Endothelial cell of umbilical vein (primary cell): ENCODE data around the gene KHDC3L. TPM values are rescaled to one million over a fixed set of nuclear protein-coding genes. Genes with fewer than 3 reads are reported as not detected.

Experiments
- BruUV-seq: library from RNA; stranded (reverse); fragments of 400-500 nt; replicated peaks from 2 replicates; lab custom pipeline; 2021; lab: Mats Ljungman, UMichigan
- CTCF ChIA-PET: fragments of 300-600, 350-600 bp; sonication (Branson Sonifier 250); formaldehyde crosslinking; loops from one replicate; lab custom pipeline; 2021; ENCODE audit warnings: antibody characterized with exemption, inconsistent platforms; lab: Charles Lee
- POLR2A ChIA-PET: fragments of 300-600, 350-600 bp; sonication (Branson Sonifier 250); formaldehyde crosslinking; loops from one replicate; lab custom pipeline; 2021; ENCODE audit warnings: antibody characterized with exemption, inconsistent platforms; lab: Charles Lee
- DNase-seq: peaks from one replicate; pipeline ENCODE4 v3.0.0-alpha.2; 2011; ENCODE audit warnings: low read depth, low spot score
- FAIRE-seq: peaks from 2 replicates; lab custom pipeline; 2011; peaks lifted over from hg19 to GRCh38; lab: Jason Lieb, UNC
- H2AFZ ChIP-seq: 2 replicates; pipeline ENCODE4 v1.6.0; 2012; ENCODE audit warnings: low read depth, low read length, control low read depth, inconsistent platforms
- H3K27ac ChIP-seq: 2 replicates; pipeline ENCODE4 v1.5.1; 2011; ENCODE audit warnings: low read depth, mild to moderate bottlenecking, control low read depth, low read length, moderate library complexity; ENCODE audit not compliant: insufficient read depth
- H3K27me3 ChIP-seq, 2 experiments: 2 replicates each; pipeline versions ENCODE4 v1.6.0 to v1.6.1; 2011; ENCODE audit warnings: low read length in 2 of 2, mixed read lengths in 1 of 2; ENCODE audit not compliant: control insufficient read depth in 2 of 2, insufficient read depth in 2 of 2
- H3K36me3 ChIP-seq, 2 experiments: 2 replicates in 1 of 2; 3 replicates in 1 of 2; pipeline ENCODE4 v1.5.1; 2011; ENCODE audit warnings: low read length in 2 of 2, mild to moderate bottlenecking in 1 of 2, moderate library complexity in 1 of 2; ENCODE audit not compliant: control insufficient read depth in 2 of 2, insufficient read depth in 2 of 2; ENCODE audit errors: extremely low read depth in 1 of 2
- H3K4me1 ChIP-seq: 3 replicates; pipeline ENCODE4 v1.5.1; 2011; ENCODE audit warnings: mild to moderate bottlenecking, low read length; ENCODE audit not compliant: control insufficient read depth, insufficient read depth; ENCODE audit errors: extremely low read depth
- H3K4me2 ChIP-seq: 2 replicates; pipeline ENCODE4 v1.6.1; 2011; ENCODE audit warnings: low read length, control low read depth, mixed read lengths; ENCODE audit not compliant: insufficient read depth
- H3K4me3 ChIP-seq, 3 experiments: fragments of 200-600 bp in 1 of 3; sonication (generic), shearing (Covaris generic) in 1 of 3; replicated peaks in 1 of 3; 2 replicates each; pipeline ENCODE4 v1.5.1; 2011 to 2016; ENCODE audit warnings: control low read depth in 3 of 3, low read length in 3 of 3, mild to moderate bottlenecking in 2 of 3, inconsistent platforms in 1 of 3, low read depth in 1 of 3, moderate library complexity in 1 of 3; ENCODE audit not compliant: insufficient read depth in 1 of 3
- H3K79me2 ChIP-seq: 2 replicates; pipeline ENCODE4 v1.6.0; 2012; ENCODE audit warnings: low read length, inconsistent platforms; ENCODE audit not compliant: control insufficient read depth, insufficient read depth
- H3K9ac ChIP-seq: replicated peaks from 2 replicates; pipeline ENCODE3; 2011; ENCODE audit warnings: low read length, control low read depth; ENCODE audit not compliant: insufficient read depth; ENCODE audit errors: extremely low read depth
- H3K9me1 ChIP-seq: replicated peaks from 3 replicates; pipeline ENCODE4 v1.6.0; 2011; ENCODE audit warnings: mild to moderate bottlenecking, low read length; ENCODE audit not compliant: control insufficient read depth, insufficient read depth; ENCODE audit errors: extremely low read depth
- H3K9me3 ChIP-seq: replicated peaks from 2 replicates; pipeline ENCODE4 v1.5.1; 2012; ENCODE audit warnings: low read length, inconsistent platforms; ENCODE audit not compliant: control insufficient read depth, insufficient read depth
- H4K20me1 ChIP-seq: replicated peaks from 2 replicates; pipeline ENCODE3; 2011; ENCODE audit warnings: mild to moderate bottlenecking, low read length; ENCODE audit not compliant: control insufficient read depth, insufficient read depth; ENCODE audit errors: extremely low read depth
- CTCF ChIP-seq, 2 donors: IDR thresholded peaks; 1 replicate in 1 of 2; 2 replicates in 1 of 2; pipeline ENCODE4 v1.5.1; 2011; ENCODE audit warnings: low read length in 2 of 2, mild to moderate bottlenecking in 2 of 2, moderate library complexity in 2 of 2, control low read depth in 1 of 2, inconsistent platforms in 1 of 2, low read depth in 1 of 2; ENCODE audit not compliant: insufficient read depth in 1 of 2; ENCODE audit errors: extremely low read depth in 1 of 2
- EZH2 ChIP-seq: IDR thresholded peaks from 2 replicates; pipeline ENCODE4 v1.6.1; 2012; ENCODE audit warnings: borderline replicate concordance, low read depth, mild to moderate bottlenecking, moderate library complexity, low read length, inconsistent platforms; ENCODE audit not compliant: severe bottlenecking
- FOS ChIP-seq: IDR thresholded peaks from 2 replicates; pipeline ENCODE4 v1.6.1; 2011; ENCODE audit warnings: mild to moderate bottlenecking, low read length, moderate library complexity, borderline replicate concordance; ENCODE audit not compliant: insufficient read depth
- GATA2 ChIP-seq: IDR thresholded peaks from 2 replicates; pipeline ENCODE4 v1.7.0; 2011; ENCODE audit warnings: low read depth, mild to moderate bottlenecking, moderate library complexity, mixed read lengths, low read length; ENCODE audit not compliant: insufficient read length, insufficient read depth
- JUN ChIP-seq: IDR thresholded peaks from 2 replicates; pipeline ENCODE4 v1.6.1; 2011; ENCODE audit warnings: borderline replicate concordance, low read depth; ENCODE audit not compliant: insufficient read length, insufficient read depth
- MAX ChIP-seq: IDR thresholded peaks from 2 replicates; pipeline ENCODE4 v1.6.1; 2011; ENCODE audit not compliant: insufficient read depth, insufficient read length
- MYC ChIP-seq: IDR thresholded peaks from one replicate; pipeline ENCODE4 v1.6.1; 2011; ENCODE audit warnings: mild to moderate bottlenecking, low read depth, low read length
- POLR2A ChIP-seq: IDR thresholded peaks from 2 replicates; pipeline ENCODE4 v1.6.1; 2012; ENCODE audit warnings: low read depth, mild to moderate bottlenecking, control low read depth, low read length
- POLR2AphosphoS5 ChIP-seq: IDR thresholded peaks from 2 replicates; pipeline ENCODE4 v1.6.1; 2012; ENCODE audit warnings: low read depth, mild to moderate bottlenecking, control low read depth, low read length, moderate library complexity; ENCODE audit not compliant: insufficient read depth
- dilution Hi-C: fragments of 300-500 bp; cut with MboI; formaldehyde crosslinking; loops from one replicate; pipeline ENCODE4 v1.15.0; 2019; ENCODE audit warnings: low sequenced_read_pairs; ENCODE audit not compliant: extremely low pct_ligation_motif_present
- intact Hi-C: fragments of 100-400 bp; cut with micrococcal nuclease; formaldehyde crosslinking; loops from one replicate; pipeline ENCODE4 v1.10.0; 2022
- polyA plus RNA-seq, 4 experiments: library from polyadenylated mRNA; depleted of rRNA in 3 of 4; stranded (reverse) in 3 of 4; unstranded in 1 of 4; fragments of >200 nt; gene quantifications; 2 replicates each; pipeline versions ENCODE4 v1.2.1 to v1.2.3, GENCODE V29; 2011 to 2012; ENCODE audit warnings: missing spikeins in 1 of 4
- total RNA-seq: library from RNA; stranded (reverse); gene quantifications from 2 replicates; pipeline ENCODE4 v1.2.3, GENCODE V29; 2021

Gene KHDC3L
- total and polyA plus RNA-seq, 2 donors (not counting 3 experiments of a cell fraction or from before 2014, with no cell fraction given) = not detected

GRCh38 chr6:73368675-73369074 lies 6.2 kb downstream of the KHDC3L start:
- Histone ChIP-seq H3K79me2 (no peaks in the 10 kb centered on the region), H3K9me1 (no peaks in the 10 kb centered on the region), H3K9ac (no peak overlapping the region), H3K4me1 (no peaks in the 10 kb centered on the region), H2AFZ (no peak overlapping the region), H3K9me3 (no peaks in the 10 kb centered on the region), H3K27me3 (no peaks in the 10 kb centered on the region), H3K4me2 (no peak overlapping the region), H3K27ac (no peak overlapping the region), H3K36me3 (no peaks in the 10 kb centered on the region), H3K4me3 (no peak overlapping the region), H4K20me1 (no peaks in the 10 kb centered on the region)
- BruUV-seq = no TSS peak
- FAIRE-seq = no peak
- ChIA-PET CTCF (interaction anchor here (1.2 kb wide), 1 partner anchor 20 kb away, joined by 4 read pairs; no protein-coding TSS in a partner anchor), POLR2A (no interaction called here)
- DNase-seq = no peak
- intact Hi-C loops = no loop called here
- dilution Hi-C loops = no loop called here
- TF ChIP-seq POLR2AphosphoS5 (no peak), FOS (no peak), EZH2 (no peak), GATA2 (no peak), POLR2A (no peak), MAX (no peak), MYC (no peak), JUN (no peak), CTCF (IDR thresholded peaks at IDR 0.05; ENCODE audit: extremely low read depth in 1 of 2, insufficient read depth in 1 of 2, low read depth in 1 of 2, low read length in 2 of 2) (no peak)
